22Rv1 (cell line): ENCODE data around the gene DEUP1.

Source experiments
- ZFX ChIP-seq: fragments of 450-650 bp; IDR thresholded peaks from 2 replicates; pipeline ENCODE4 v1.6.1; 2017; ENCODE audit warnings: antibody characterized with exemption, borderline replicate concordance
- TF ChIP-seq, protein P1 (sequence below): fragments of 450-650 bp; IDR thresholded peaks from 2 replicates; pipeline ENCODE4 v1.5.1; 2017; ENCODE audit warnings: mild to moderate bottlenecking

- TF ChIP-seq, protein P1, sequence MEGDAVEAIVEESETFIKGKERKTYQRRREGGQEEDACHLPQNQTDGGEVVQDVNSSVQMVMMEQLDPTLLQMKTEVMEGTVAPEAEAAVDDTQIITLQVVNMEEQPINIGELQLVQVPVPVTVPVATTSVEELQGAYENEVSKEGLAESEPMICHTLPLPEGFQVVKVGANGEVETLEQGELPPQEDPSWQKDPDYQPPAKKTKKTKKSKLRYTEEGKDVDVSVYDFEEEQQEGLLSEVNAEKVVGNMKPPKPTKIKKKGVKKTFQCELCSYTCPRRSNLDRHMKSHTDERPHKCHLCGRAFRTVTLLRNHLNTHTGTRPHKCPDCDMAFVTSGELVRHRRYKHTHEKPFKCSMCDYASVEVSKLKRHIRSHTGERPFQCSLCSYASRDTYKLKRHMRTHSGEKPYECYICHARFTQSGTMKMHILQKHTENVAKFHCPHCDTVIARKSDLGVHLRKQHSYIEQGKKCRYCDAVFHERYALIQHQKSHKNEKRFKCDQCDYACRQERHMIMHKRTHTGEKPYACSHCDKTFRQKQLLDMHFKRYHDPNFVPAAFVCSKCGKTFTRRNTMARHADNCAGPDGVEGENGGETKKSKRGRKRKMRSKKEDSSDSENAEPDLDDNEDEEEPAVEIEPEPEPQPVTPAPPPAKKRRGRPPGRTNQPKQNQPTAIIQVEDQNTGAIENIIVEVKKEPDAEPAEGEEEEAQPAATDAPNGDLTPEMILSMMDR, result no peak
- TF ChIP-seq ZFX, result no peak
Observed at GRCh38 chr11:93403930-93404329, 73.4 kb downstream of the DEUP1 start.
